GM12878 (cell line): ENCODE data around the gene CEP128. TPM values are rescaled to one million over a fixed set of nuclear protein-coding genes. Genes with fewer than 3 reads are reported as not detected.

ENCODE experiments used
- ATAC-seq: fragments of 200-7000 bp; cut with Tn5 transposase; 3 replicates; pipeline ENCODE4 v1.9.1; 2020; ENCODE audit warnings: mild to moderate bottlenecking, moderate library complexity
- BruUV-seq: library from RNA; stranded (reverse); fragments of 400-500 nt; replicated peaks from 2 replicates; lab custom pipeline; 2021; lab: Mats Ljungman, UMichigan
- CTCF ChIA-PET: fragments of 300-600 bp; sonication (Branson Sonifier 250); formaldehyde crosslinking; extraction: SDS; loops from one replicate; lab custom pipeline; 2021; ENCODE audit warnings: inconsistent platforms; lab: Yijun Ruan, JAX
- POLR2A ChIA-PET: fragments of 350-600 bp; formaldehyde crosslinking; extraction: SDS; loops from one replicate; lab custom pipeline; 2021; ENCODE audit warnings: inconsistent platforms; lab: Charles Lee
- RAD21 ChIA-PET: fragments of 300-600 bp; sonication (Branson Sonifier 250); formaldehyde crosslinking; loops from one replicate; lab custom pipeline; 2023; ENCODE audit warnings: antibody characterized with exemption; ENCODE audit not compliant: unreplicated experiment; lab: Charles Lee
- SMC1A ChIA-PET: fragments of 300-600 bp; sonication (Branson Sonifier 250); formaldehyde crosslinking; loops from one replicate; lab custom pipeline; 2023; ENCODE audit not compliant: unreplicated experiment, uncharacterized antibody; lab: Charles Lee
- DNase-seq: peaks from one replicate; pipeline ENCODE4 v3.0.0-alpha.2; 2011; ENCODE audit warnings: low read depth, low spot score
- FAIRE-seq: peaks from 3 replicates; lab custom pipeline; 2011; peaks lifted over from hg19 to GRCh38; lab: Jason Lieb, UNC
- H2AFZ ChIP-seq: 2 replicates; pipeline ENCODE4 v1.6.0; 2011; ENCODE audit warnings: low read depth, low read length, control low read depth; ENCODE audit not compliant: control insufficient read depth
- H3K27ac ChIP-seq: 2 replicates; pipeline ENCODE4 v1.5.1; 2011; ENCODE audit warnings: control low read depth; ENCODE audit not compliant: control insufficient read depth, insufficient read depth
- H3K27me3 ChIP-seq, 2 experiments: replicated peaks in 1 of 2; 2 replicates each; pipeline versions ENCODE4 v1.6.0 to v1.6.1; 2011; ENCODE audit warnings: low read length in 1 of 2; ENCODE audit not compliant: control insufficient read depth in 2 of 2, insufficient read depth in 2 of 2
- H3K36me3 ChIP-seq, 2 experiments: 2 replicates each; pipeline ENCODE4 v1.5.1; 2011; ENCODE audit warnings: low read length in 1 of 2; ENCODE audit not compliant: control insufficient read depth in 2 of 2, insufficient read depth in 2 of 2
- H3K4me1 ChIP-seq: 2 replicates; pipeline ENCODE4 v1.6.1; 2011; ENCODE audit warnings: mild to moderate bottlenecking, low read length, moderate library complexity, mixed read lengths; ENCODE audit not compliant: control insufficient read depth, insufficient read depth
- H3K4me2 ChIP-seq: 2 replicates; pipeline ENCODE4 v1.6.0; 2011; ENCODE audit warnings: control low read depth; ENCODE audit not compliant: control insufficient read depth, insufficient read depth
- H3K4me3 ChIP-seq: fragments of 200-600 bp; sonication (generic); 2 replicates; pipeline ENCODE4 v1.5.1; 2016
- H3K79me2 ChIP-seq: 2 replicates; pipeline ENCODE4 v1.6.0; 2011; ENCODE audit warnings: low read length; ENCODE audit not compliant: control insufficient read depth, insufficient read depth
- H3K9ac ChIP-seq: 2 replicates; pipeline ENCODE4 v1.8.0; 2011; ENCODE audit warnings: low read length, control low read depth, mixed read lengths; ENCODE audit not compliant: control insufficient read depth, insufficient read depth
- H3K9me3 ChIP-seq: replicated peaks from 3 replicates; pipeline ENCODE4 v1.5.1; 2011; ENCODE audit warnings: mild to moderate bottlenecking, low read length; ENCODE audit not compliant: control insufficient read depth, insufficient read depth
- H4K20me1 ChIP-seq: 2 replicates; pipeline ENCODE4 v1.6.0; 2011; ENCODE audit not compliant: control insufficient read depth, insufficient read depth
- BCLAF1 ChIP-seq: fragments of 450-650 bp; IDR thresholded peaks from 2 replicates; pipeline ENCODE4 v1.6.1; 2017; ENCODE audit warnings: antibody characterized with exemption, mild to moderate bottlenecking, moderate library complexity
- IKZF2 ChIP-seq, 2 experiments: fragments of 450-650 bp; IDR thresholded peaks; 2 replicates each; pipeline ENCODE4 v1.6.1; 2017; ENCODE audit warnings: mild to moderate bottlenecking in 2 of 2, moderate library complexity in 2 of 2
- MTA2 ChIP-seq: fragments of 450-650 bp; IDR thresholded peaks from 2 replicates; pipeline ENCODE4 v1.6.1; 2016; ENCODE audit warnings: low read depth, mild to moderate bottlenecking, moderate library complexity
- MTA3 ChIP-seq: IDR thresholded peaks from 2 replicates; pipeline ENCODE4 v1.6.1; 2012; ENCODE audit warnings: low read length, inconsistent platforms, borderline replicate concordance
- NBN ChIP-seq: fragments of 450-650 bp; IDR thresholded peaks from 2 replicates; pipeline ENCODE4 v1.6.1; 2016
- POU2F2 ChIP-seq: IDR thresholded peaks from 3 replicates; pipeline ENCODE4 v1.6.1; 2011; ENCODE audit warnings: low read depth, mild to moderate bottlenecking, low read length, borderline replicate concordance
- RAD51 ChIP-seq: fragments of 450-650 bp; IDR thresholded peaks from 2 replicates; pipeline ENCODE4 v1.6.1; 2016; ENCODE audit warnings: moderate library complexity, mild to moderate bottlenecking, inconsistent platforms
- TCF12 ChIP-seq: IDR thresholded peaks from 2 replicates; pipeline ENCODE4 v1.6.1; 2011; ENCODE audit warnings: low read depth, mild to moderate bottlenecking, low read length
- WGBS: methylation state at CpG from one replicate; pipeline ENCODE4 v1.1.6; 2016; ENCODE audit warnings: low lambda C conversion rate; ENCODE audit not compliant: insufficient replicate concordance, insufficient coverage; ENCODE audit errors: missing lambda C conversion rate; 5-methylcytosine and 5-hydroxymethylcytosine counted together
- in situ Hi-C: fragments of 300-500 bp; cut with MboI; formaldehyde crosslinking; loops from 9 replicates; pipeline ENCODE4 v1.14.3; 2018; ENCODE audit warnings: mixed read lengths
- intact Hi-C: fragments of 100-400 bp; cut with micrococcal nuclease; formaldehyde crosslinking; loops from one replicate; pipeline ENCODE4 v1.14.2; 2022; ENCODE audit not compliant: unreplicated experiment
- polyA plus RNA-seq, 11 experiments: library from polyadenylated mRNA; depleted of rRNA in 4 of 11; unstranded in 6 of 11; stranded (reverse) in 5 of 11; fragments of >200 nt; fragmentation: Nextera tagmentation in 4 of 11; fragmentation: Illumina TruSeq in 1 of 11; extraction: Ambion mirVana in 4 of 11; extraction: Trizol in 1 of 11; gene quantifications; 1 replicate in 1 of 11; 2 replicates in 10 of 11; pipeline versions ENCODE4 v1.2.1 to v1.2.3, GENCODE V29; 2011 to 2016; ENCODE audit warnings: inconsistent platforms in 2 of 11, missing spikeins in 2 of 11, low read depth in 1 of 11
- total RNA-seq, 4 experiments: library from RNA; depleted of rRNA in 3 of 4; stranded (reverse); fragments of >200 nt in 3 of 4; fragmentation: Illumina TruSeq in 1 of 4; extraction: Trizol in 1 of 4; gene quantifications; 2 replicates each; pipeline versions ENCODE4 v1.2.1 to v1.2.3, GENCODE V29; 2013 to 2021

CEP128 gene
- total and polyA plus RNA-seq, 10 of the 15 experiments (the other 5 are each of a cell fraction or from before 2014, with no cell fraction given) = 1.1 to 6.7 (median 3.4) TPM

GRCh38 chr14:80771201-80771600 is 170.3 kb downstream of the CEP128 start:
- Histone ChIP-seq H3K27me3 (no peaks in the 10 kb centered on the region), H3K4me3 (no peak overlapping the region), H4K20me1 (no peaks in the 10 kb centered on the region), H3K36me3 (no peaks in the 10 kb centered on the region), H3K79me2 (no peaks in the 10 kb centered on the region), H2AFZ (no peak overlapping the region), H3K27ac (no peak overlapping the region), H3K9ac (no peak overlapping the region), H3K4me2 (no peak overlapping the region), H3K4me1 (no peaks in the 10 kb centered on the region), H3K9me3 (no peaks in the 10 kb centered on the region)
- FAIRE-seq = no peak
- in situ Hi-C loops = no loop called here
- BruUV-seq = no TSS peak
- SMC1A ChIA-PET = no interaction called here
- no peak for TF ChIP-seq MTA2
- TF ChIP-seq POU2F2 = no peak
- no peak for TF ChIP-seq TCF12
- TF ChIP-seq IKZF2 (IDR thresholded peaks at IDR 0.05) = no peak
- TF ChIP-seq MTA3 = no peak
- no peak for TF ChIP-seq RAD51
- TF ChIP-seq BCLAF1 = no peak
- TF ChIP-seq NBN = no peak
- RAD21 ChIA-PET = no interaction called here
- DNase-seq = no peak
- POLR2A ChIA-PET = interaction anchor here (0.6 kb wide), 1 partner anchor 10 kb away, joined by 3 read pairs; no protein-coding TSS in a partner anchor
- 13% methylated on average over 1 of the region's 1 CpG for WGBS
- no peak for ATAC-seq
- CTCF ChIA-PET = interaction anchor here (1.2 kb wide), 1 partner anchor 80 kb away, joined by 3 read pairs; no protein-coding TSS in a partner anchor
- intact Hi-C loops = no loop called here
